WTC11 (cell line): ENCODE data around the gene CENPU. TPM values are rescaled to one million over a fixed set of nuclear protein-coding genes. Genes with fewer than 3 reads are reported as not detected.

Experiments
- ATF1 ChIP-seq: sonication (generic); formaldehyde crosslinking; IDR thresholded peaks from 2 replicates; pipeline ENCODE4 v1.8.1; 2023; ENCODE audit warnings: mild to moderate bottlenecking, moderate library complexity, missing genetic modification reagents
- CREB1 ChIP-seq: sonication (generic); formaldehyde crosslinking; IDR thresholded peaks from 2 replicates; pipeline ENCODE4 v1.8.0; 2023; ENCODE audit warnings: mild to moderate bottlenecking, missing genetic modification reagents
- ERG ChIP-seq: fragments of 250-450 bp; sonication (Bioruptor Pico); IDR thresholded peaks from 2 replicates; pipeline ENCODE4 v1.8.0; 2021; ENCODE audit warnings: mild to moderate bottlenecking
- ETV6 ChIP-seq: sonication (generic); formaldehyde crosslinking; IDR thresholded peaks from 2 replicates; pipeline ENCODE4 v1.8.1; 2022; ENCODE audit warnings: mild to moderate bottlenecking, missing genetic modification reagents
- FOXJ3 ChIP-seq: sonication (generic); formaldehyde crosslinking; IDR thresholded peaks from 2 replicates; pipeline ENCODE4 v1.9.0; 2021; ENCODE audit warnings: missing genetic modification reagents, mild to moderate bottlenecking, borderline replicate concordance
- FOXP1 ChIP-seq: sonication (generic); formaldehyde crosslinking; IDR thresholded peaks from 2 replicates; pipeline ENCODE4 v1.8.0; 2022; ENCODE audit warnings: missing genetic modification reagents, mild to moderate bottlenecking, moderate library complexity, borderline replicate concordance
- MLX ChIP-seq: sonication (generic); formaldehyde crosslinking; IDR thresholded peaks from 2 replicates; pipeline ENCODE4 v1.8.1; 2023; ENCODE audit warnings: mild to moderate bottlenecking, missing genetic modification reagents, moderate library complexity
- NFATC4 ChIP-seq: fragments of 250-450 bp; sonication (Bioruptor Pico); IDR thresholded peaks from 2 replicates; pipeline ENCODE4 v1.9.0; 2021; ENCODE audit warnings: mild to moderate bottlenecking
- NR1H2 ChIP-seq: sonication (generic); formaldehyde crosslinking; IDR thresholded peaks from 2 replicates; pipeline ENCODE4 v1.9.0; 2021; ENCODE audit warnings: mild to moderate bottlenecking, moderate library complexity, missing genetic modification reagents
- OVOL2 ChIP-seq: fragments of 250-450 bp; sonication (Bioruptor Pico); IDR thresholded peaks from 2 replicates; pipeline ENCODE4 v1.9.0; 2021; ENCODE audit warnings: mild to moderate bottlenecking, borderline replicate concordance
- STAT6 ChIP-seq: sonication (generic); formaldehyde crosslinking; conservative IDR thresholded peaks from 2 replicates; pipeline ENCODE4 v1.8.1; 2023; ENCODE audit warnings: mild to moderate bottlenecking, low read depth, missing genetic modification reagents, moderate library complexity
- ZNF138 ChIP-seq: sonication (generic); formaldehyde crosslinking; conservative IDR thresholded peaks from 2 replicates; pipeline ENCODE4 v1.8.1; 2022; ENCODE audit warnings: mild to moderate bottlenecking, moderate library complexity, missing genetic modification reagents
- ZNF416 ChIP-seq: fragments of 250-450 bp; sonication (Bioruptor Pico); IDR thresholded peaks from 2 replicates; pipeline ENCODE4 v1.9.0; 2021; ENCODE audit warnings: mild to moderate bottlenecking, inconsistent platforms
- ZNF671 ChIP-seq: fragments of 250-450 bp; sonication (Bioruptor Pico); IDR thresholded peaks from 2 replicates; pipeline ENCODE4 v1.8.0; 2021; ENCODE audit warnings: mild to moderate bottlenecking
- total RNA-seq: library from RNA; stranded (reverse); gene quantifications from 3 replicates; pipeline ENCODE4 v1.2.3, GENCODE V29; 2021
- TF ChIP-seq, protein P1 (sequence below): sonication (generic); formaldehyde crosslinking; IDR thresholded peaks from 2 replicates; pipeline ENCODE4 v1.8.1; 2022; ENCODE audit warnings: missing genetic modification reagents, borderline replicate concordance
- TF ChIP-seq, protein P2 (sequence below): sonication (generic); formaldehyde crosslinking; IDR thresholded peaks from 2 replicates; pipeline ENCODE4 v1.8.0; 2023; ENCODE audit warnings: missing genetic modification reagents, mild to moderate bottlenecking, borderline replicate concordance
- TF ChIP-seq, protein P3 (sequence below): sonication (generic); formaldehyde crosslinking; IDR thresholded peaks from 2 replicates; pipeline ENCODE4 v1.8.1; 2022; ENCODE audit warnings: mild to moderate bottlenecking, moderate library complexity, missing genetic modification reagents
- TF ChIP-seq, protein P4 (sequence below): sonication (generic); formaldehyde crosslinking; IDR thresholded peaks from 2 replicates; pipeline ENCODE4 v1.8.1; 2023; ENCODE audit warnings: mild to moderate bottlenecking, missing genetic modification reagents, borderline replicate concordance
- TF ChIP-seq, protein P5 (sequence below): sonication (generic); formaldehyde crosslinking; IDR thresholded peaks from 2 replicates; pipeline ENCODE4 v1.8.0; 2022; ENCODE audit warnings: mild to moderate bottlenecking, missing genetic modification reagents
- TF ChIP-seq, protein P6 (sequence below): fragments of 250-450 bp; sonication (Bioruptor Pico); conservative IDR thresholded peaks from 2 replicates; pipeline ENCODE4 v1.9.0; 2021; ENCODE audit warnings: mild to moderate bottlenecking

Gene CENPU
- total RNA-seq, 1 experiment from 2014 or later, result 60.5 TPM

DNA sequence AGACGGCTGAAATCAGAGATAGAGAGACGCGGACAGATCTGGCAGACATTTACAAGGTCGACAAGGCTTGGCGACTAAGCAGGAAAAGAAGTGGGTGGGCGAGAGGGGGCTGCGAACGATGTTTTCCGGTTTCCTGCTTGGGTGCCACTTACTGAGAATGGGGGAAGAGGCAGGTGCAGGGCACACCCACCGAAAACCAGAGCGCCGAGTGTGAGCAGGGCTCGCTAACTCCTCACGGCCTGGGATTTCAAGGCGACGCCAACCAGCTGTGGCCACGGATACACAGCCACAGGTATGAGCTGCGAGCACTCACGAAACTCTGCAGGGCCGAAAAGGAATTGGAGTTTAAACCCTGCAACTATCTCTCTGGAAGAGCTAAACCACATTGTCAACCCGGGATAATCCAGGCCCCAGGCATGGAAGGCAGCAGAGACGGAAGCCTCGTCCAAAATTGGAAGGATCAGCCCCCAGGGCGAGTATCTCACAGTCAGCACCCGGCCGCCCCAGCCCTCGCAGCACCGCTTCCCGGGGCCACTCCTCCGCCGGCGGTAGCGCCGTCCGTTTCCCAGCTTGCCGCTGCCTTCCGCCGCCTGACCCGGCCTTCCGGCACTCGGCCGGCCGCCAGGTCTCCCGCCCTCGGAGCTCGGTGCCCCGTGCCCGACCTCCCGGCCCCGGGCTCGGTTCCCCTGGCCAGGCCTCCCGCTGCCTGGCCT lies 85.4 kb downstream of the CENPU start (continued):
- TF ChIP-seq, protein P1, sequence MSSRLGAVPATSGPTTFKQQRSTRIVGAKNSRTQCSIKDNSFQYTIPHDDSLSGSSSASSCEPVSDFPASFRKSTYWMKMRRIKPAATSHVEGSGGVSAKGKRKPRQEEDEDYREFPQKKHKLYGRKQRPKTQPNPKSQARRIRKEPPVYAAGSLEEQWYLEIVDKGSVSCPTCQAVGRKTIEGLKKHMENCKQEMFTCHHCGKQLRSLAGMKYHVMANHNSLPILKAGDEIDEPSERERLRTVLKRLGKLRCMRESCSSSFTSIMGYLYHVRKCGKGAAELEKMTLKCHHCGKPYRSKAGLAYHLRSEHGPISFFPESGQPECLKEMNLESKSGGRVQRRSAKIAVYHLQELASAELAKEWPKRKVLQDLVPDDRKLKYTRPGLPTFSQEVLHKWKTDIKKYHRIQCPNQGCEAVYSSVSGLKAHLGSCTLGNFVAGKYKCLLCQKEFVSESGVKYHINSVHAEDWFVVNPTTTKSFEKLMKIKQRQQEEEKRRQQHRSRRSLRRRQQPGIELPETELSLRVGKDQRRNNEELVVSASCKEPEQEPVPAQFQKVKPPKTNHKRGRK (CRISPR knock-in tag), result no peak
- TF ChIP-seq, protein P2, sequence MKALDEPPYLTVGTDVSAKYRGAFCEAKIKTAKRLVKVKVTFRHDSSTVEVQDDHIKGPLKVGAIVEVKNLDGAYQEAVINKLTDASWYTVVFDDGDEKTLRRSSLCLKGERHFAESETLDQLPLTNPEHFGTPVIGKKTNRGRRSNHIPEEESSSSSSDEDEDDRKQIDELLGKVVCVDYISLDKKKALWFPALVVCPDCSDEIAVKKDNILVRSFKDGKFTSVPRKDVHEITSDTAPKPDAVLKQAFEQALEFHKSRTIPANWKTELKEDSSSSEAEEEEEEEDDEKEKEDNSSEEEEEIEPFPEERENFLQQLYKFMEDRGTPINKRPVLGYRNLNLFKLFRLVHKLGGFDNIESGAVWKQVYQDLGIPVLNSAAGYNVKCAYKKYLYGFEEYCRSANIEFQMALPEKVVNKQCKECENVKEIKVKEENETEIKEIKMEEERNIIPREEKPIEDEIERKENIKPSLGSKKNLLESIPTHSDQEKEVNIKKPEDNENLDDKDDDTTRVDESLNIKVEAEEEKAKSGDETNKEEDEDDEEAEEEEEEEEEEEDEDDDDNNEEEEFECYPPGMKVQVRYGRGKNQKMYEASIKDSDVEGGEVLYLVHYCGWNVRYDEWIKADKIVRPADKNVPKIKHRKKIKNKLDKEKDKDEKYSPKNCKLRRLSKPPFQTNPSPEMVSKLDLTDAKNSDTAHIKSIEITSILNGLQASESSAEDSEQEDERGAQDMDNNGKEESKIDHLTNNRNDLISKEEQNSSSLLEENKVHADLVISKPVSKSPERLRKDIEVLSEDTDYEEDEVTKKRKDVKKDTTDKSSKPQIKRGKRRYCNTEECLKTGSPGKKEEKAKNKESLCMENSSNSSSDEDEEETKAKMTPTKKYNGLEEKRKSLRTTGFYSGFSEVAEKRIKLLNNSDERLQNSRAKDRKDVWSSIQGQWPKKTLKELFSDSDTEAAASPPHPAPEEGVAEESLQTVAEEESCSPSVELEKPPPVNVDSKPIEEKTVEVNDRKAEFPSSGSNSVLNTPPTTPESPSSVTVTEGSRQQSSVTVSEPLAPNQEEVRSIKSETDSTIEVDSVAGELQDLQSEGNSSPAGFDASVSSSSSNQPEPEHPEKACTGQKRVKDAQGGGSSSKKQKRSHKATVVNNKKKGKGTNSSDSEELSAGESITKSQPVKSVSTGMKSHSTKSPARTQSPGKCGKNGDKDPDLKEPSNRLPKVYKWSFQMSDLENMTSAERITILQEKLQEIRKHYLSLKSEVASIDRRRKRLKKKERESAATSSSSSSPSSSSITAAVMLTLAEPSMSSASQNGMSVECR (CRISPR knock-in tag), result no peak
- TF ChIP-seq ZNF671 (no peak), ERG (no peak), MLX (CRISPR knock-in tag) (no peak), FOXJ3 (CRISPR knock-in tag) (no peak), CREB1 (no peak), ZNF138 (CRISPR knock-in tag) (no peak), NR1H2 (no peak), OVOL2 (CRISPR knock-in tag) (no peak), ATF1 (no peak), FOXP1 (CRISPR knock-in tag) (no peak; the same call in 1 of the 2 replicates), NFATC4 (CRISPR knock-in tag) (no peak), ETV6 (no peak), STAT6 (CRISPR knock-in tag) (no peak), ZNF416 (CRISPR knock-in tag) (no peak)
- TF ChIP-seq, protein P3, sequence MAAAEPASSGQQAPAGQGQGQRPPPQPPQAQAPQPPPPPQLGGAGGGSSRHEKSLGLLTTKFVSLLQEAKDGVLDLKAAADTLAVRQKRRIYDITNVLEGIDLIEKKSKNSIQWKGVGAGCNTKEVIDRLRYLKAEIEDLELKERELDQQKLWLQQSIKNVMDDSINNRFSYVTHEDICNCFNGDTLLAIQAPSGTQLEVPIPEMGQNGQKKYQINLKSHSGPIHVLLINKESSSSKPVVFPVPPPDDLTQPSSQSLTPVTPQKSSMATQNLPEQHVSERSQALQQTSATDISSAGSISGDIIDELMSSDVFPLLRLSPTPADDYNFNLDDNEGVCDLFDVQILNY (CRISPR knock-in tag), result 0 out of 2 replicates have a peak, but pooled peaks have one; percentile 40
- TF ChIP-seq, protein P4, sequence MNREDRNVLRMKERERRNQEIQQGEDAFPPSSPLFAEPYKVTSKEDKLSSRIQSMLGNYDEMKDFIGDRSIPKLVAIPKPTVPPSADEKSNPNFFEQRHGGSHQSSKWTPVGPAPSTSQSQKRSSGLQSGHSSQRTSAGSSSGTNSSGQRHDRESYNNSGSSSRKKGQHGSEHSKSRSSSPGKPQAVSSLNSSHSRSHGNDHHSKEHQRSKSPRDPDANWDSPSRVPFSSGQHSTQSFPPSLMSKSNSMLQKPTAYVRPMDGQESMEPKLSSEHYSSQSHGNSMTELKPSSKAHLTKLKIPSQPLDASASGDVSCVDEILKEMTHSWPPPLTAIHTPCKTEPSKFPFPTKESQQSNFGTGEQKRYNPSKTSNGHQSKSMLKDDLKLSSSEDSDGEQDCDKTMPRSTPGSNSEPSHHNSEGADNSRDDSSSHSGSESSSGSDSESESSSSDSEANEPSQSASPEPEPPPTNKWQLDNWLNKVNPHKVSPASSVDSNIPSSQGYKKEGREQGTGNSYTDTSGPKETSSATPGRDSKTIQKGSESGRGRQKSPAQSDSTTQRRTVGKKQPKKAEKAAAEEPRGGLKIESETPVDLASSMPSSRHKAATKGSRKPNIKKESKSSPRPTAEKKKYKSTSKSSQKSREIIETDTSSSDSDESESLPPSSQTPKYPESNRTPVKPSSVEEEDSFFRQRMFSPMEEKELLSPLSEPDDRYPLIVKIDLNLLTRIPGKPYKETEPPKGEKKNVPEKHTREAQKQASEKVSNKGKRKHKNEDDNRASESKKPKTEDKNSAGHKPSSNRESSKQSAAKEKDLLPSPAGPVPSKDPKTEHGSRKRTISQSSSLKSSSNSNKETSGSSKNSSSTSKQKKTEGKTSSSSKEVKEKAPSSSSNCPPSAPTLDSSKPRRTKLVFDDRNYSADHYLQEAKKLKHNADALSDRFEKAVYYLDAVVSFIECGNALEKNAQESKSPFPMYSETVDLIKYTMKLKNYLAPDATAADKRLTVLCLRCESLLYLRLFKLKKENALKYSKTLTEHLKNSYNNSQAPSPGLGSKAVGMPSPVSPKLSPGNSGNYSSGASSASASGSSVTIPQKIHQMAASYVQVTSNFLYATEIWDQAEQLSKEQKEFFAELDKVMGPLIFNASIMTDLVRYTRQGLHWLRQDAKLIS (CRISPR knock-in tag), result no peak
- TF ChIP-seq, protein P5, sequence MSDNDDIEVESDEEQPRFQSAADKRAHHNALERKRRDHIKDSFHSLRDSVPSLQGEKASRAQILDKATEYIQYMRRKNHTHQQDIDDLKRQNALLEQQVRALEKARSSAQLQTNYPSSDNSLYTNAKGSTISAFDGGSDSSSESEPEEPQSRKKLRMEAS (CRISPR knock-in tag), result 0 out of 2 replicates have a peak, but pooled peaks have one; percentile 29
- TF ChIP-seq, protein P6, sequence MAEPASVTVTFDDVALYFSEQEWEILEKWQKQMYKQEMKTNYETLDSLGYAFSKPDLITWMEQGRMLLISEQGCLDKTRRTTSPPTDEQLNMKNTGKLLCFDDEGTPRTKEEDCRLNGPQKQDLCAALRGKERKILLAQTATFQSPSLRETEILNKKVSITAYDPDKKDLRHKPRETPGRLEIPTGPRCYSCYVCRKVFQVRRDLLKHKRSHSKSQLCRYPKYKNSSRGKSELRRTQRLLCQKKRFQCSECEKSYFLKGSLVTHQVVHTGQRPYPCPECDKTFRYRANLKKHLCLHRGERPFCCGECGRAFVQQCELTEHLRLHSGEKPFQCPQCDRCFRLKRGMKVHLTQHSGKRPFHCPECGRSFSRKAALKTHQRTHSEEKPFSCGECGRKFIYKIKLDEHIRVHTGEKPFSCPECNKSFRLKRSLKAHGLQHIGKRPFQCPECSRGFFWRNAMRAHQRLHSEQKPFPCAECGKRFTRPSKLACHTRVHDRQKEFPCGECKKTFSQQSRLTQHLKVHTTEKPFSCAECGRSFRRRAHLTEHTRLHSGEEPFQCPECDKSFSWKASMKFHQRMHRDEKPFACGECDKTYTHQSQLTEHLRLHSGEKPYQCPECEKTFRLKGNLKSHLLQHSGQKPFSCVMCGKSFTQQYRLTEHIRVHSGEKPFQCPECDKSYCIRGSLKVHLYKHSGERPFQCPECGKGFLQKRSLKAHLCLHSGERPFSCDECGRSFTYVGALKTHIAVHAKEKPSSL (CRISPR knock-in tag), result no peak
